Progenitor cell of endocrine pancreas (in vitro differentiated cells): Measurements from ENCODE around the gene XKRX. TPM values are rescaled to one million over a fixed set of nuclear protein-coding genes. Genes with fewer than 3 reads are reported as not detected.

ENCODE experiments used
- DNase-seq: peaks from one replicate; pipeline ENCODE4 v3.0.0; 2021; ENCODE audit warnings: low spot score; ENCODE audit not compliant: unreplicated experiment
- H3K27ac Mint-ChIP-seq: 2 replicates; pipeline ENCODE4 v1.8.0; 2021; ENCODE audit warnings: mild to moderate bottlenecking, moderate library complexity, mixed read lengths
- H3K27me3 Mint-ChIP-seq: 2 replicates; pipeline ENCODE4 v1.8.0; 2021; ENCODE audit warnings: mixed read lengths
- H3K36me3 Mint-ChIP-seq: 2 replicates; pipeline ENCODE4 v1.8.0; 2022; ENCODE audit warnings: mixed read lengths; ENCODE audit not compliant: insufficient read depth
- H3K4me1 Mint-ChIP-seq: 2 replicates; pipeline ENCODE4 v1.8.0; 2021; ENCODE audit warnings: low read depth, mixed read lengths
- H3K4me3 Mint-ChIP-seq: 2 replicates; pipeline ENCODE4 v1.8.0; 2021; ENCODE audit warnings: low read depth, mild to moderate bottlenecking, moderate library complexity, mixed read lengths
- H3K9me3 Mint-ChIP-seq: 2 replicates; pipeline ENCODE4 v1.8.0; 2021; ENCODE audit warnings: low read depth, mixed read lengths
- total RNA-seq: library from RNA; stranded (reverse); gene quantifications from 2 replicates; pipeline ENCODE4 v1.2.1, GENCODE V29; 2021
- TF ChIP-seq, protein P1 (sequence below): fragments of 200-600 bp; sonication (generic); IDR thresholded peaks from one replicate; pipeline ENCODE4 v1.5.0; 2021; ENCODE audit warnings: antibody characterized with exemption, mild to moderate bottlenecking; ENCODE audit not compliant: unreplicated experiment

The XKRX gene
- total RNA-seq, 1 donor from 2014 or later, result 0.86 TPM

DNA sequence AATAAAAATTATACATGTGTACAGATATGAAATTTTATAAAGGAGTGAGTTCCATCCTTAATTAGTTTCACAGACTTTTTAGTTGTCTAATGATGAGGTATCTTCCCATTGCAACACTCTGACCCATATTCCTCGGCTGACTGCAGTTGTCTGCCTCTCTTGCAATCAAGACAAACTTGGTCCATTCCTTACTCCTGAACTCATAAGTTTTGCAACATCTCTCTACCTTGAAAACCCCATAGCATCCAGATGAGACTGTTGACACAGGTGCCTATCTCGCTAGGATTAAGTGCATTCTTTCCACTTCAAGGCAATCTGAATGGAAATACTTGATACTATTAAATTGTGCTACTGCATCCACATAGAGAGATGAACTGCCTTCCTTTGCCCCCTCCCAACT, 2.3 kb downstream of the XKRX start:
- Mint-ChIP-seq H3K36me3 (peaks cover 1% of the 10 kb centered on the region), H3K9me3 (peaks cover 10% of the 10 kb centered on the region), H3K27ac (no peak overlapping the region), H3K4me1 (peaks cover 3% of the 10 kb centered on the region), H3K27me3 (peaks cover 18% of the 10 kb centered on the region), H3K4me3 (no peak overlapping the region)
- no peak for DNase-seq
- TF ChIP-seq, protein P1, sequence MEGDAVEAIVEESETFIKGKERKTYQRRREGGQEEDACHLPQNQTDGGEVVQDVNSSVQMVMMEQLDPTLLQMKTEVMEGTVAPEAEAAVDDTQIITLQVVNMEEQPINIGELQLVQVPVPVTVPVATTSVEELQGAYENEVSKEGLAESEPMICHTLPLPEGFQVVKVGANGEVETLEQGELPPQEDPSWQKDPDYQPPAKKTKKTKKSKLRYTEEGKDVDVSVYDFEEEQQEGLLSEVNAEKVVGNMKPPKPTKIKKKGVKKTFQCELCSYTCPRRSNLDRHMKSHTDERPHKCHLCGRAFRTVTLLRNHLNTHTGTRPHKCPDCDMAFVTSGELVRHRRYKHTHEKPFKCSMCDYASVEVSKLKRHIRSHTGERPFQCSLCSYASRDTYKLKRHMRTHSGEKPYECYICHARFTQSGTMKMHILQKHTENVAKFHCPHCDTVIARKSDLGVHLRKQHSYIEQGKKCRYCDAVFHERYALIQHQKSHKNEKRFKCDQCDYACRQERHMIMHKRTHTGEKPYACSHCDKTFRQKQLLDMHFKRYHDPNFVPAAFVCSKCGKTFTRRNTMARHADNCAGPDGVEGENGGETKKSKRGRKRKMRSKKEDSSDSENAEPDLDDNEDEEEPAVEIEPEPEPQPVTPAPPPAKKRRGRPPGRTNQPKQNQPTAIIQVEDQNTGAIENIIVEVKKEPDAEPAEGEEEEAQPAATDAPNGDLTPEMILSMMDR, result no peak

DNA sequence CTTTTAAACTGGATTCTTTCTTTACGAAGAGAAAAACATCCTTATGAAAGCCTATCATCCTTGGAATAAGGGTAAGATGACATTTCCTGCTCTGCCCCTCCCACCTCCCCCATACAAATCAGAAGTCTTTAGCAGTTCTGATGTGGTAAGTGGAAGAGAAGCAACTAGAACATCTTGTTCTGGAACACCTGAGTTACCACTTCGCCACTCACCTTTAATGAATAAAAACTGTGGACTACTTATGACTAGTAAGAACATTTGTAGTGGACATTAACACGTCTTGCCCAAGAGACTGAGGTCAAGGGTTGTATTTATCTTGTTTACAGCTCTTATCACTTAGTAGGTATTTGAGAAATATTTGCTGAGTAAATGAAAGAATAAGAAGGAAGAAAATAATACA, 4.3 kb downstream of the XKRX start:
- peaks cover 6% of the 10 kb centered on the region for H3K9me3 Mint-ChIP-seq
- H3K4me3 Mint-ChIP-seq, result no peak overlapping the region
- H3K4me1 Mint-ChIP-seq, result peaks cover 3% of the 10 kb centered on the region
- no peak overlapping the region for H3K27ac Mint-ChIP-seq
- peaks cover 18% of the 10 kb centered on the region for H3K27me3 Mint-ChIP-seq
- DNase-seq, result no peak
- TF ChIP-seq, protein P1, result no peak
- no peaks in the 10 kb centered on the region for H3K36me3 Mint-ChIP-seq

DNA sequence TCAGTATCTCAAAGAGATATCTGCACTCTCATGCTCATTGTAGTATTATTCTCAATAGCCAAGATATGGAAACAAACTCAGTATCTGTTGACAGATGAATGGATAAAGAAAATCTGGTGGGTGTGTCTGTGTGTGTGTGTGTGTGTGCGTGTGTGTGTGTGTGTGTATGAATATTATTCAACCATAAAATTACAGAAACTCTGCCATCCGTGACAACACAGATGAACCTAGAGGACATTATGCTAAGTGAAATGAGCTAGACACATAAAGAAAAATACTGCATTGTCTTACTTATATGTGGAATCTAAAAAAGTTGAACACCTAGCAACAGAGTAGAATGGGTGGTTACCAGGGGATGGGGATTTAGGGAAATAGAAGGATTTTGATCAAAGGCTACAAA, 13.2 kb downstream of the XKRX start:
- H3K9me3 Mint-ChIP-seq, result peaks cover 16% of the 10 kb centered on the region
- H3K27ac Mint-ChIP-seq, result no peak overlapping the region
- TF ChIP-seq, protein P1, result no peak
- no peak overlapping the region for H3K4me3 Mint-ChIP-seq
- H3K27me3 Mint-ChIP-seq, result no peaks in the 10 kb centered on the region
- DNase-seq, result no peak
- H3K36me3 Mint-ChIP-seq, result no peaks in the 10 kb centered on the region
- no peaks in the 10 kb centered on the region for H3K4me1 Mint-ChIP-seq

DNA sequence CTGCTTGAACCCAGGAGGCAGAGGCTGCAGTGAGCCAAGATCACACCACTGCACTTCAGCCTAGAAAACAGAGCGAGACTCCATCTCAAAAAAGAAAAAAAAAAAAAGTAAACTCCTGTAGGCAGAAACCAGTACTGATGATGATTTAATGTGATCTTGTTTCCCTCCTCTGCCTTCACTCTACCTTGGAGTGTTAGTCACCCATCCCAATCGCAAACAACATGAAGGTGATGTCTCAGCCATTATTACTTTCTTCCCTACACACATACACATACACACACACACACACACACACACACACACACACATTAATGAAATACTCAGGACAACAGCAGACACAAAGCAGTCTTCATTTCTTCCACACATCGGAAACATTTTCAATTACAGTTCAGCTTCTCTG, 15.6 kb downstream of the XKRX start:
- DNase-seq, result no peak
- TF ChIP-seq, protein P1, result no peak
- H3K27ac Mint-ChIP-seq, result no peak overlapping the region
- peaks cover 17% of the 10 kb centered on the region for H3K9me3 Mint-ChIP-seq
- H3K4me3 Mint-ChIP-seq, result no peak overlapping the region
- H3K4me1 Mint-ChIP-seq, result no peaks in the 10 kb centered on the region
- H3K36me3 Mint-ChIP-seq, result no peaks in the 10 kb centered on the region
- no peaks in the 10 kb centered on the region for H3K27me3 Mint-ChIP-seq

DNA sequence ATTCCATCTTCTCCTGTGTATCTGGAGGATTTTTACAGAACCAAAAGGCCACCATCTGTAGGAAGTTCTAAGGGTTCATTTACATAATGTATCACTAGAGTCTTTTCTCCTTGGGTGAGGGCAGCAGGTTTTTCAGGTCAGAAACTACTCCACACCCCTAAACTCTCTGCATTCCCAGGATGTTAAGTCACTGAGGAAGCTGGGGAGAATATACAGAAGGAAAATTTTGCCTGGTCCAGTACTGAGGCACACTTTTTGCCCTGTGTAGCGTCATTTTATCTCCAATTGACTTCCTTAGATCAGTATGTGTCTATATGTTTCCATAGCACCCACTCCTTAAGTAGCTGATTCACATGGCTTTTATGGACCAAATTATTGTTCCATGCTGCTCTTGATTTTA, 17.0 kb downstream of the XKRX start:
- TF ChIP-seq, protein P1, result no peak
- peaks cover 23% of the 10 kb centered on the region for H3K9me3 Mint-ChIP-seq
- H3K4me1 Mint-ChIP-seq, result no peaks in the 10 kb centered on the region
- no peaks in the 10 kb centered on the region for H3K36me3 Mint-ChIP-seq
- H3K27me3 Mint-ChIP-seq, result no peaks in the 10 kb centered on the region
- H3K27ac Mint-ChIP-seq, result no peak overlapping the region
- no peak overlapping the region for H3K4me3 Mint-ChIP-seq
- DNase-seq, result no peak
